Ammon's horn (tissue), 1 donor: ENCODE results near the gene GNAT1.

Experiments used
- DNase-seq: peaks from one replicate; pipeline ENCODE4 v3.0.0-alpha.2; 2016; ENCODE audit warnings: low spot score

GNAT1 gene

DNA sequence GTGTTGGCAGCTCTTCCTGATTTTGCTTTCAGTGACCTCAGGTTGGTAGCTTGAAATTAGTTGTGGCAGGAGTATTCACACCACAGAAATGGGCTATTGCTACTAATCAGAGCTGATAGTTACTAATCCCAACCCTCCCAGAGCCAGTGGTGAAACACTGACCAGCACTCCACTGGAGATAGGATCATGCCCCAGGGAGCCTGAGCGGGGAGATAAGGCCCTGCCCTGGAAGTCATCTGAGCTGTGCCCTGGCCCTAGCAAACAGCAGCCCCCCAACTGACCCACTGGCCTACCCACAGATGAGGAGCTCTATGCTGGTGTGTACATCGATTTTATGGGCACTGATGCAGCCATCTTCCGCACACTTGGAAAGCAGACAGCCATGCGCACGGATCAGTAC is 9.4 kb upstream of the GNAT1 start:
- no peak for DNase-seq

- no peak for DNase-seq
Observed at GRCh38 chr3:50182533-50183099, 8.8 kb upstream of the GNAT1 start.

DNA sequence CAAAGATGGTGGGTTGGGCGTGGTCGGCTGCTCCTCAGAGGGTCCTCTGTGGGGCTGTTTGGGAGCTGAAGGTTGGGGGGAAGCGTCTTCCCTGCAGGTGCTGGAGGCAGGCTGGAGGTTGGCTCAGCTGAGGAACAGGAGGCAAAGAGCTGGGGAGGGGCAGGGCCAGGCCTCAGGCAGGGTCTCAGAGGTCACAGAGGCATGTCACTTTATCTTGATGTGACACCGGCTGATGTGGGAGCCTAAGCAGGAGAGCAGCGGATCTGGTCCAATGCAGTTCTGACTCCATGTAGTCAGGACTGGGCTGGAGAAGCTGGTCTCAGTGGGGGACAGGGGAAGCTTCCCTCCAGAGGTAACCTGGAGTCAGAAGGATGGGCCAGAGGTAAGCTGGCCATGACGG is 7.7 kb upstream of the GNAT1 start:
- DNase-seq: no peak

- no peak for DNase-seq
Observed at GRCh38 chr3:50184242-50184978, 7.0 kb upstream of the GNAT1 start.

- no peak for DNase-seq
Observed at GRCh38 chr3:50185230-50185629, 6.2 kb upstream of the GNAT1 start.

DNA sequence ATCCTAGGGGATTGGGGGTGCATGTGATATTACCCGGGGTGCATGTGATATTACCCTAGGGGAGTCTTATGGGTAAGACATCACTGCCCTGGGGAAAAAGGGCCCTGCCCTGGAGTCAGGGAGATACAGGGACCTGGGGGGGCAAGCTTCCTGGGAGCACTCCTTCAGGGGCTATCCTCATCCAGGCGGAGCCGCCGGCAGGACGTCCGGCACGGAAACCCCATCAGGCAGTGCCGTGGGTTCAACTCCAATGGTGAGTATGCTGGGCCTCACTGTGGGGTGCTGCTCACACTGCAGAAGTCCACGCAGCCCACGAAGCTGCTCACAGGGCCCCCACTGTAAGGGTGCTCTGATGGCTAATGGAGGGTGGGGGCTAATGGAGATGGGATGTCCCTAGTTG is 5.3 kb upstream of the GNAT1 start:
- DNase-seq: no peak

DNA sequence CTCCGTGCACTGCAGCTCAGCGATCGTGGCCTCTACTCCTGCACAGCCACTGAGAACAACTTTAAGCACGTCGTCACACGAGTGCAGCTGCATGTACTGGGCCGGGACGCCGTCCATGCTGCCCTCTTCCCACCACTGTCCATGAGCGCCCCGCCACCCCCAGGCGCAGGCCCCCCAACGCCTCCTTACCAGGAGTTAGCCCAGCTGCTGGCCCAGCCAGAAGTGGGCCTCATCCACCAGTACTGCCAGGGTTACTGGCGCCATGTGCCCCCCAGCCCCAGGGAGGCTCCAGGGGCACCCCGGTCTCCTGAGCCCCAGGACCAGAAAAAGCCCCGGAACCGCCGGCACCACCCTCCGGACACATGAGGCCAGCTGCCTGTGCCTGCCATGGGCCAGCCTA is 3.7 kb upstream of the GNAT1 start:
- DNase-seq: no peak

DNA sequence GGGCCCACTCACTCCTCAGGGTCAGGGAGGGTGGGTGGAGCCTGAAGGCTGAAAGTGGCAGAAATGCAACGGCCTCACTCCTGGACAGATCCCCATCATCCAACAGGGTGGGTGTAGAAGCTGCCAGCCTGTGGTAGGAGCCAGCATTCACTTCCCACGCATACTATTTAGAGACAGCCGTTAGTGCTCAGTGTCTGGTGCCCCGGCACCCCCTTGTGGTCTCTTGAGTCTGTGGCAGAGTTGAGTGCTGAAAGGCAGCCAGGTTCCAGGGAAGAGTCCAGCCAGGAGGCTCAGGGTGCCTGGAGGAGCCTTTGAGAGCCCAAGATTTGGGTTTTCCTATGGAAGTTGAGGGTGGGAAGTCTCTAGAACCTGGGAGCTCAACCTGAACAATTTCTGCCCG is 2.1 kb upstream of the GNAT1 start:
- DNase-seq: peak; percentile 87

DNA sequence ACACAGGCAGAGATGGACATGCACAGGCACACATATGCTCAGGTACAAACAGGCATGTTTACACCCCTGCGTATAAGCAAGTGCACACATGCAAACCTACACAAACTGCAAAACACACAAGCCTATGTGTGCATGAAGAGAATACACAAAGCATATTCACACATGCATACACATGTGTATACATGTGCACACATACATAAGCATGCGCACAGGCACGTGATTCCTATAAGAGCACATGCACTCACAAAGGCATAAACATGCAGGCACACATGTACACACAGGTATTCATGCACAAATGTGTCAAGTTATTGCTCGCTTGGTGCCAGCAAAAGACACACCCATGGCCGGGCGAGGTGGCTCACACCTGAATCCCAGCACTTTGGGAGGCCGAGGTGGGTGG is 1.4 kb upstream of the GNAT1 start:
- DNase-seq: no peak

GRCh38 chr3:50192124-50192523 is 714 bp downstream of the GNAT1 start:
- DNase-seq: no peak

DNA sequence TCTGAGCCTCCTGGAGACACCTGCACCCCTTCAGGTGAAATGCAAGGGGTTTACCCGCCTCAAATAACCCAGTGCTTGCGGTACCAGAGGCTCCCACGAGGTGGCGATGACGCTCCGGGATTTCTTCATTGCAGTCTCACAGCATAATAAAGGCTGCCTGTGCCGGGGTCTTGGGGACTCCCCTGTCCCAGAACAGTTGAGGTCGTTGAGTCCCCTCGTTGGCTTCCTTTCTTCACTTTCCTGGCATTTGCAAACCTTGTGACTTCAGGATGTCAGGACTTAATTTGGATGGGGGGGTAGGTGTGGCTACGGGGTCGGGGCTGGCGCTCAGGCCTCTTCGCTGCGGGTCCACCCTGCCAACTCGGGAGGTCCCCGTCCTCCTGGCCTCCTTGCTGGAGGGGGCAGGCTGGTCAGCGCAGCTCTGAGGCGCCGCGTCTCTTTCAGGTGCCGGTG is 1.3 kb downstream of the GNAT1 start:
- DNase-seq: peak; percentile 65

DNA sequence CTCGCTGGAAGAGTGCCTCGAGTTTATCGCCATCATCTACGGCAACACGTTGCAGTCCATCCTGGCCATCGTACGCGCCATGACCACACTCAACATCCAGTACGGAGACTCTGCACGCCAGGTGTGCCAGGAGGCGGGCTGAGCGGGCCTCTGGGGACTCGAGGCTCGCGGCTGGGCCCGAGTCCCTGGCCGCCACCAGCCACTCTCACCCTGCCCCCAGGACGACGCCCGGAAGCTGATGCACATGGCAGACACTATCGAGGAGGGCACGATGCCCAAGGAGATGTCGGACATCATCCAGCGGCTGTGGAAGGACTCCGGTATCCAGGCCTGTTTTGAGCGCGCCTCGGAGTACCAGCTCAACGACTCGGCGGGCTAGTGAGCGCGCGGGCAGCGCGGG is 1.9 kb downstream of the GNAT1 start:
- DNase-seq: no peak

GRCh38 chr3:50193746-50194127 is 2.3 kb downstream of the GNAT1 start:
- DNase-seq: no peak

- peak; percentile 71 for DNase-seq
Observed at GRCh38 chr3:50194128-50194902, 2.9 kb downstream of the GNAT1 start.

DNA sequence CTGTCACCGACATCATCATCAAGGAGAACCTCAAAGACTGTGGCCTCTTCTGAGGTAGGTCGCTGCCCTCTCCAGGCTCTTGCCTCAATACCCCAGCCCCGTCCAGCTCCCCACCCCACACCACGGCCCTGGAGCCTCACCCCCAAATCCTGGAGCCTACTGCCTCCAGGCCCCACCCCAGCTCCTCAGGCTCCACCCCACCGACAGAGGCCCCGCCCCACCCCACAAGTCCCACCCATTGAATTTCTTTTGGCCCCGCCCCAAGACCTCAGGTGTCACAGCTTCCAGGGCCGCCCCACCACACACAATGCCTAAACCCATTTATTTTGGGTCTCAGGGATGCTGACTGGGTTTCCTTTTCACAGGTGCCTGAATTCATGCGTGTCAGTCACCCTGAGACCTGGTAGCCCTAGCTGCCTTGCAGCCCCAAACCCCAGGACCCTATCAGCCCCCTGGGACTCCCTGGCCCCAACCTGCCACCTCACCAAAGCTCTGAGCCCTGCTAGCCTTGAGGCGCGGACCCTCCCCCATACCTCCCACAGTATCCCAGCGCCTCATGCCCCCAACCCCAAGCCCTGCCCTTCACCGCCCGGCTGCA is 3.6 kb downstream of the GNAT1 start:
- no peak for DNase-seq

- DNase-seq: no peak
Observed at GRCh38 chr3:50195501-50196252, 4.3 kb downstream of the GNAT1 start.

DNA sequence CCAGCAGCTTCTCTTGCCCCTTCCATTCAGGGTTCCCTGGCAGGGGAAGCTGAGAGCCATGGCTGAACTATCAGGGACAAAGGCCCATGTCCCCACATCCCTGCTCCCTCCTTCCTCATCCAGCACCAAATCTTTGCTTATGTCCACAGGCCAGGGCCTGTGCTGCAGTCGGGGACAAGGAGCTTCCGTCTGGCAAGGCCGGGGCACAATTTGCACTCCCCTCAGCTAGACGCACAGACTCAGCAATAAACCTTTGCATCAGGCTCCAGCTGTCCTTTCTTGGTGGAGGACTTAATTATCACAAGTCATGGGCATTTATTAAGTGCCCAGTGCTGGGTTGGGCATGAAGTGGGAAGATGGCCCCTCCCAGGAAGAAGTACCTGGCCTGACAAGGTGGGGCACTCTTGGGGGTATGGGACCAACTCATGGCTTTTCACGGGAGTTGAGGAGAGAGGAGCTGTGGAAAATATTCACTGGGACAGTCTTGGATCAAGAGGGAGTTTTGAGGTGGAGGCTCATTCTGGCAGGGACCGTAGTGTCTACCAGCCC is 4.9 kb downstream of the GNAT1 start:
- no peak for DNase-seq

- no peak for DNase-seq
Observed at GRCh38 chr3:50201573-50202315, 10.3 kb downstream of the GNAT1 start.

- DNase-seq: no peak
Observed at GRCh38 chr3:50202353-50203112, 11.1 kb downstream of the GNAT1 start.

DNA sequence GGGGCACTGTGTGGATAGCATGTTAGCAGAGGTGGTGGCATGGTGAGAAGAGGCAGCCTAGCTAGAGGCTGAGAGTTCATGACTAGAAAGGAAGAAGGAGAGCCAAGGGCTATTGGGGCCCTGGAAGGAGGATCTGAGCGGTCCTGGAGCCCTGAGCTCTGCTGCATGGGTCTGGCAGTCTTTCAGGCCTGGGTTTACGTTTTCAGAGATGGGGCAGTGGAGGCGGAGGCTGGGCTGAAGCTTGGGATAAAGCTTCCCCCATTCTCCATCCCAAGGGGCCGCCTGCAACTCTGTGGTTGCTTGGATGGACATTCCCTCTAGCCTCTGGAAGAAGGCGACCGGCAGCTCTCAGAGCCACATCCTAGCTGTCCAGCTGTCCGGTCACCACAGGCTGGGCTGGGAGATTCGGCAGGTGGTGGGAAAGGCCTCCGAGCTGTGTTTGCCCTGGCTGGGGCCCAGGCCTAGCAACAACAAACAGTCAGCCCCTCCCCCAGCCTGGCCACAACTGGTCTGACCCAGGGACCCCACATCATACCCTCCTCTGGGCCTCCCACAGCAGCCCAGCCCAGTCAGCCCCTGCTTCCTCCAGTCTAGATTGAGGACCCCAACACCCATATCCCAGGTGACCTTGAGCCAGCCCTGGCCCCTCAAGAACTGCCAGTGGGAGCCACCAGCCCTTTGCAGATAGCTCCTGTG is 11.9 kb downstream of the GNAT1 start:
- no peak for DNase-seq
